ENCODE data around the gene CLDN34. TPM values are rescaled to one million over a fixed set of nuclear protein-coding genes. Genes with fewer than 3 reads are reported as not detected.

Gene CLDN34
- total and polyA plus RNA-seq, 8 donors = 0.18 to 0.73 TPM; not detected in 6

DNA sequence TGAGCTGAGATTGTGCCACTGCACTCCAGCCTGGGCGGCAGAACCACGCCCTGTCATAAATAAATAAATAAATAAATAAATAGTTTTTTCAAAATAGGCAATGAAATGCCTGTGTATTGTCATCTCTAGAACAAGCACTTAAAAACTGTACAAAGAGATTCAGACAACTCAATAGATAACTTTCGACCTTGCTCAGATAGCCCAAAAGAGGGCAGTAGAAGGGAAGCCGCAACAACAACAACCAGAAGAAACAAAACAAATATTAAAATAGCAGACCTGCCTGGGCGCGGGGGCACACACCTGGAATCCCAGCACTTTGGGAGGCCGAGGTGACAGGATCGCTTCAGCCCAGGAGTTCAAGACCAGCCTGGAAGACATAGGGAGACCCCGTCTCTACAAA lies 9.4 kb upstream of the CLDN34 start:
- Histone ChIP-seq H3K4me1 (no peaks in the 10 kb centered on the region), H3K4me3 (no peak overlapping the region), H3K27me3 (no peaks in the 10 kb centered on the region), H3K36me3 (no peaks in the 10 kb centered on the region), H3K27ac (no peak overlapping the region), H3K9me3 (peaks cover 0 to 19% (median 6%) of the 10 kb centered on the region in 4 donors)
- WGBS, 5 donors = 75 to 84% (median 81%) methylated on average over 8 to 9 of the region's 9 CpGs
- DNase-seq = no peak
- TF ChIP-seq POLR2AphosphoS5 (IDR thresholded peaks at IDR 0.05) = no peak
- TF ChIP-seq, protein P1, sequence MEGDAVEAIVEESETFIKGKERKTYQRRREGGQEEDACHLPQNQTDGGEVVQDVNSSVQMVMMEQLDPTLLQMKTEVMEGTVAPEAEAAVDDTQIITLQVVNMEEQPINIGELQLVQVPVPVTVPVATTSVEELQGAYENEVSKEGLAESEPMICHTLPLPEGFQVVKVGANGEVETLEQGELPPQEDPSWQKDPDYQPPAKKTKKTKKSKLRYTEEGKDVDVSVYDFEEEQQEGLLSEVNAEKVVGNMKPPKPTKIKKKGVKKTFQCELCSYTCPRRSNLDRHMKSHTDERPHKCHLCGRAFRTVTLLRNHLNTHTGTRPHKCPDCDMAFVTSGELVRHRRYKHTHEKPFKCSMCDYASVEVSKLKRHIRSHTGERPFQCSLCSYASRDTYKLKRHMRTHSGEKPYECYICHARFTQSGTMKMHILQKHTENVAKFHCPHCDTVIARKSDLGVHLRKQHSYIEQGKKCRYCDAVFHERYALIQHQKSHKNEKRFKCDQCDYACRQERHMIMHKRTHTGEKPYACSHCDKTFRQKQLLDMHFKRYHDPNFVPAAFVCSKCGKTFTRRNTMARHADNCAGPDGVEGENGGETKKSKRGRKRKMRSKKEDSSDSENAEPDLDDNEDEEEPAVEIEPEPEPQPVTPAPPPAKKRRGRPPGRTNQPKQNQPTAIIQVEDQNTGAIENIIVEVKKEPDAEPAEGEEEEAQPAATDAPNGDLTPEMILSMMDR (IDR thresholded peaks at IDR 0.05) = no peak
- TF ChIP-seq POLR2A (IDR thresholded peaks at IDR 0.05) = no peak
- no peak for TF ChIP-seq EP300 (IDR thresholded peaks at IDR 0.05)
- intact Hi-C loops (cut with DNase I; ENCODE audit: low total_unique reads) = no loop called here

DNA sequence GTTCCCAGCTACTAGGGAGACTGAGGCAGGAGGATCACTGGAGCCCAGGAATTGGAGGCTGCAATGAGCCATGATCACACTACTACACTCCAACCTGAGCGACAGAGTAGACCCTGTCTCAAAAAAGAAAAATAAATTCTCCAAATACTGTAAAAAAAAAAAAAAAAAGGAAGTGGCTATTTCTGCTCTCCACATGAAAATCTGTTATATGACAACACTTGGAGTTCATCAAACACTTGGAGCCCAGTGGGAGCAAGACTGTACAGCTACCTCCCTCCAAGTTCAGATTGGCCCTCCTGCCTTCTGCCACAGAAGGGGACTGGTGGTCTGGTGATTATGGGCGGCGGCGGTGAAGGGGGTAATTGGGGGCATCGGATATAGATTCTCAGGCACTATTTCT lies 9.0 kb upstream of the CLDN34 start:
- Histone ChIP-seq H3K9me3 (peaks cover 0 to 15% (median 4%) of the 10 kb centered on the region in 4 donors), H3K36me3 (no peaks in the 10 kb centered on the region), H3K27me3 (no peaks in the 10 kb centered on the region), H3K4me1 (no peaks in the 10 kb centered on the region), H3K27ac (no peak overlapping the region), H3K4me3 (no peak overlapping the region)
- WGBS, 5 donors = 78 to 98% (median 94%) methylated on average over 5 of the region's 5 CpGs
- intact Hi-C loops (cut with DNase I; ENCODE audit: low total_unique reads) = no loop called here
- DNase-seq = no peak
- TF ChIP-seq, protein P1 (IDR thresholded peaks at IDR 0.05) = no peak
- TF ChIP-seq EP300 (IDR thresholded peaks at IDR 0.05) = no peak
- no peak for TF ChIP-seq POLR2A (IDR thresholded peaks at IDR 0.05)
- no peak for TF ChIP-seq POLR2AphosphoS5 (IDR thresholded peaks at IDR 0.05)

DNA sequence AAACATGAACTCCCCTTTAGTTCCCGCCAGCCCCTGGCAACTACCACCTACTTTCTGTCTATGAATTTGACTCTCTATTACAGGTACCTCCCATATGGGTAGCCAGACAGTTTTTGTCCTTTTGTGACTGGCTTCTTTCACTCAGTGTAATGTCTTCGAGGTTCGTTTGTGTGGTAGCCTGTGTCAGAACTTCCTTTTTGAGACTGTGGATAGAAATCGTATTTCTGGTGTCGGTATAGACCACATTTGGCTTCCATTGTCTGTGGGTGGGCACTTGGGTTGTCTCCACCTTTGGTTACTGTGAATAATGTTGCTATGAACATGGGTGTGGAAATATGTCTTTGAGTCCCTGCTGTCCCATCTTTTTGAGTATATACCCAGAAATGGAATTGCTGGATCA lies 5.4 kb upstream of the CLDN34 start:
- no peak for TF ChIP-seq EP300 (IDR thresholded peaks at IDR 0.05)
- TF ChIP-seq, protein P1 (IDR thresholded peaks at IDR 0.05) = no peak
- no peak for TF ChIP-seq POLR2A (IDR thresholded peaks at IDR 0.05)
- TF ChIP-seq POLR2AphosphoS5 (IDR thresholded peaks at IDR 0.05) = no peak
- Histone ChIP-seq H3K4me3 (no peak overlapping the region), H3K27ac (no peak overlapping the region), H3K4me1 (no peaks in the 10 kb centered on the region), H3K36me3 (no peaks in the 10 kb centered on the region), H3K27me3 (no peaks in the 10 kb centered on the region), H3K9me3 (peaks cover 0 to under 1% (median 0%) of the 10 kb centered on the region in 4 donors)
- intact Hi-C loops (cut with DNase I; ENCODE audit: low total_unique reads) = no loop called here
- no peak for DNase-seq
- 68 to 83% (median 80%) methylated on average over 5 of the region's 5 CpGs for WGBS, 5 donors

DNA sequence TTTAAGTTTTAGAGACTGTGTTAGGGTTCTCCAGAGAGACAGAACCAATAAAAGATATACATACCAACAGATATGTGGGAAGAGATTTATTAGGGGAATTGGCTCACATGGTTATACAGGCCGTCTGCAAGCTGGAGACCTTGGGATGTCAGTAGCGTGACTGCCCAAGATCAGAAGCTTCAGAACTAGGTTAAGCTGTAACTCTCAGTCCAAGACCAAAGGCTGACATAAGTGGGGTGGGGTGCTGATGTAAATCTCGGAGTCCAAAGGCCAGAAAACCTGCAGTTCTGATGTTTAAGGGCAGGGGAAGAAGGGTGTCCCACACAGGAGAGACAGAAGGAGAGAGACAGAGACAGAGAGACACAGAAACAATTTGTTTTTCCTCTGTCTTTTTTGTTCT lies 10.5 kb downstream of the CLDN34 start:
- H3K9me3 ChIP-seq = peaks cover 0 to 17% (median 5%) of the 10 kb centered on the region in 4 donors
- no peaks in the 10 kb centered on the region for H3K27me3 ChIP-seq
- no peak overlapping the region for H3K27ac ChIP-seq
- no peak overlapping the region for H3K4me3 ChIP-seq
- TF ChIP-seq, protein P1 (IDR thresholded peaks at IDR 0.05) = no peak
- TF ChIP-seq POLR2AphosphoS5 (IDR thresholded peaks at IDR 0.05) (no peak), EP300 (IDR thresholded peaks at IDR 0.05) (no peak), POLR2A (IDR thresholded peaks at IDR 0.05) (no peak)
- intact Hi-C loops (cut with DNase I; ENCODE audit: low total_unique reads) = no loop called here
- WGBS, 5 donors = 55 to 89% (median 72%) methylated on average over 3 of the region's 3 CpGs
- H3K4me1 ChIP-seq = no peaks in the 10 kb centered on the region
- DNase-seq = no peak
- H3K36me3 ChIP-seq = no peaks in the 10 kb centered on the region

Measured in stomach (tissue), 9 donors.